Measurements from ENCODE around the gene GPBP1L1. TPM values are rescaled to one million over a fixed set of nuclear protein-coding genes. Genes with fewer than 3 reads are reported as not detected.

The GPBP1L1 gene
- total and polyA plus RNA-seq, 10 donors: 36.3 to 174 (median 130) TPM

DNA sequence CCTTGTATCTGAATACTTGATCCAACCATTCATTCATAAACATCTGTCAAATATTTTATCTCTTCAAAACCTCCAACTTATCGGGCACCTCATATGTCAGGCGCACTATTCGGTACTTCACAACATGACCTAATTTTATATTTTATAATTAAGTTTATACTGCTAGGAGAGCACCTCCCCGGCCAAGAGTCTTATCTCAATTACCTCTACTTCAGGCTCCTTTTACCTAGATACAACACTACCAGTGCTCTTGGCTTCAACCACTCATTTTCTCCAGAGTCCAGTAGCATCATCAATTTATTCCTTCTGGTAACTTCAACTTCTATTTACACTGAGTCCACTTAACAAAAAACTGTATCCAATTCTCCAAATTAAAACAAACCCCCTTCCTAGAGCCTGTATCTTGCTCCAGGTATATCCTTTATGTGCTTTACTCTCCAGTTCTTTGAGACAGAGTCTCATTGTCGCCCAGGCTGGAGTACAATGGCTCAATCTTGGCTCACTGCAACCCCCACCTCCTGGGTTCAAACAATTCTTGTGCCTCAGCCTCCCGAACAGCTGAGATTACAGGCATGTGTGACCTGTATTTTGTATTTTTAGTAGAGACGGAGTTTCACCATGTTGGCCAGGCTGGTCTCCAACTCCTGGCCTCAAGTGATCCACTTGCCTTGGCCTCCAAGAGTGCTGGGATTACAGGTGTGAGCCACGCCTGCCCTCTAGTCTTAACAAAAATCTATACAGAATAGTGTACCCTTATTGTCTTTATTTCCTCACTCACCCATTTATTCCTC, 18.8 kb downstream of the GPBP1L1 start:
- H3K27ac ChIP-seq: no peak overlapping the region
- 89 to 95% (median 93%) methylated on average over 8 of the region's 8 CpGs for WGBS, 5 donors
- no peaks in the 10 kb centered on the region for H3K27me3 ChIP-seq (replicated peaks in 1 of 7)
- intact Hi-C loops (cut with DNase I; ENCODE audit: low total_unique reads): no loop called here
- TF ChIP-seq POLR2A (IDR thresholded peaks at IDR 0.05): no peak
- no peak for TF ChIP-seq POLR2AphosphoS5 (IDR thresholded peaks at IDR 0.05)
- no peak for TF ChIP-seq CTCF (IDR thresholded peaks at IDR 0.05 in 8 of 11, conservative IDR thresholded peaks at IDR 0.05 in 3 of 11)
- H3K4me3 ChIP-seq: no peak overlapping the region
- DNase-seq: no peak
- H3K4me1 ChIP-seq: peaks cover 13 to 92% (median 47%) of the 10 kb centered on the region in 6 donors
- H3K36me3 ChIP-seq: peaks cover 0 to 32% (median 0%) of the 10 kb centered on the region in 6 donors
- H3K9me3 ChIP-seq: no peaks in the 10 kb centered on the region

DNA sequence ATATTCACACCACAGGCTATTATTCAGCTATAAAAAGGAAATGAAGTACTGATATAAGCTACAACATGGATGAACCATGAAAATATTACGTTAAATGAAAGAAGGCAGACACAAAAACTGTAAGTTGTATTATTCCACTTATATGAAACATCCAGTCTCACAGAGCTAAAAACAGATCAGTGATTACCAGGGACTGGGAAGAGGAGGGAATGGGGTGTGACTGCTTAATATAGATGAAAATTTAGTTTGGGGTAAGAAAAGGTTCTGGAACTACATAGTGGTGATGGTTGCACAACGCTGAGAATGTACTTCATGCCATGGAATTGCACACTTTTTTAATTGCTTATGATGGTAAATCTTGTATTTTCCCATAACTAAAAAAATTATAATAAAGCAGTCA, 19.5 kb downstream of the GPBP1L1 start:
- Histone ChIP-seq H3K27ac (no peak overlapping the region), H3K4me1 (peaks cover 13 to 92% (median 42%) of the 10 kb centered on the region in 6 donors), H3K27me3 (replicated peaks in 1 of 7) (no peaks in the 10 kb centered on the region), H3K4me3 (no peak overlapping the region), H3K9me3 (no peaks in the 10 kb centered on the region), H3K36me3 (peaks cover 0 to 34% (median 0%) of the 10 kb centered on the region in 6 donors)
- WGBS, 5 donors: 88 to 96% (median 91%) methylated on average over 2 of the region's 2 CpGs
- no peak for DNase-seq
- TF ChIP-seq POLR2AphosphoS5 (IDR thresholded peaks at IDR 0.05): no peak
- no peak for TF ChIP-seq POLR2A (IDR thresholded peaks at IDR 0.05)
- no peak for TF ChIP-seq CTCF (IDR thresholded peaks at IDR 0.05 in 8 of 11, conservative IDR thresholded peaks at IDR 0.05 in 3 of 11)
- intact Hi-C loops (cut with DNase I; ENCODE audit: low total_unique reads): no loop called here

DNA sequence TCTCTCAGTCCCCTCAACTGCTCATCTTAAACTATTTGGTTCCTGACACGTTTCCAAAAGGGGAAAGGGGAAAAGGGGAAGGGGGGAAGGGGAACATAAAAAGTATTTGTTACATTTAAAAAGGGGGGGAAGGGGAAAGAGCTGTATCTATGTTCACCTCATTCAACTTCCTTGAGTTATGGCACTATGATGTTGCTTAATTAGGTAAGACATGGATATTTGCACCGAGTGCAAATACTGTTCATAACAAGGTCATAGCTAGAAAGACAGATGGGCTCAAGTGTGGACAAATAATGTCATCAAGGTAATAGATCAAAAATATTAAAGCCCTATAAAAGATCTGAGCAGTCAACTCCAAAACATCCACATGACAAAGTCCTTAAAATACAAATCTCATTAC, 26.0 kb downstream of the GPBP1L1 start:
- 46 to 81% (median 62%) methylated on average over 2 of the region's 2 CpGs for WGBS, 5 donors
- TF ChIP-seq POLR2AphosphoS5 (IDR thresholded peaks at IDR 0.05) (no peak), CTCF (IDR thresholded peaks at IDR 0.05 in 8 of 11, conservative IDR thresholded peaks at IDR 0.05 in 3 of 11) (no peak), POLR2A (IDR thresholded peaks at IDR 0.05) (no peak)
- intact Hi-C loops (cut with DNase I; ENCODE audit: low total_unique reads): no loop called here
- no peak overlapping the region for H3K27ac ChIP-seq
- DNase-seq: no peak
- no peak overlapping the region for H3K4me3 ChIP-seq
- H3K9me3 ChIP-seq: no peaks in the 10 kb centered on the region
- H3K27me3 ChIP-seq (replicated peaks in 1 of 7): no peaks in the 10 kb centered on the region
- H3K4me1 ChIP-seq: peaks cover 0 to 32% (median 2%) of the 10 kb centered on the region in 6 donors
- peaks cover 3 to 84% (median 52%) of the 10 kb centered on the region in 6 donors for H3K36me3 ChIP-seq

DNA sequence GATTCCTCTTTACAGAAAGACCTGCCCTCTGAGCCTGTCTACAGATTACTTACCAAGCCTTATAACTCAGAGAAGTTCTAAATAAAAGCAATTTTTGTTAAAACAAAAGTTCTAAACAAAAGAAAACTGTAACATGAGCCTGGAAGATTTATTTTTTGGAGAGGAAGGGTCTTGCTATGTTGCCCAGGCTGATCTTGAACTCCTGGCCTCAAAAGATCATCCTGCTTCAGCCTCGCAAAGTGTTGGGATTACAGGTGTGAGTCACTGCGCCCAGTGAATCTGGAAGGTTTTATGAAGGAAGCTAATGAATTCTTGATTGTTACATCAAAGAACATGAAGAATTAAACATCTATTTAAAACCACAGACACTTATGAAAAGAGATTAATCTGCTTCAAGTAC, 27.1 kb downstream of the GPBP1L1 start:
- H3K4me1 ChIP-seq: peaks cover 0 to 20% (median 2%) of the 10 kb centered on the region in 6 donors
- H3K9me3 ChIP-seq: no peaks in the 10 kb centered on the region
- no peak overlapping the region for H3K4me3 ChIP-seq
- no peaks in the 10 kb centered on the region for H3K27me3 ChIP-seq (replicated peaks in 1 of 7)
- no peak overlapping the region for H3K27ac ChIP-seq
- TF ChIP-seq POLR2A (IDR thresholded peaks at IDR 0.05) (no peak), POLR2AphosphoS5 (IDR thresholded peaks at IDR 0.05) (no peak), CTCF (IDR thresholded peaks at IDR 0.05 in 8 of 11, conservative IDR thresholded peaks at IDR 0.05 in 3 of 11) (no peak)
- intact Hi-C loops (cut with DNase I; ENCODE audit: low total_unique reads): no loop called here
- peaks cover 9 to 84% (median 63%) of the 10 kb centered on the region in 6 donors for H3K36me3 ChIP-seq
- WGBS, 5 donors: 95 to 99% (median 96%) methylated on average over 2 of the region's 2 CpGs
- no peak for DNase-seq

Data from spleen (tissue), 11 donors.